ENCODE data around the gene SLC22A23.

Gene SLC22A23

GRCh38 chr6:3421143-3421542 is 35.7 kb downstream of the SLC22A23 start:
- DNase-seq (ENCODE audit: low read depth) = no peak

- no peak for DNase-seq (ENCODE audit: low read depth)
Observed at GRCh38 chr6:3419624-3420272, 37.1 kb downstream of the SLC22A23 start.

- DNase-seq (ENCODE audit: low read depth) = no peak
Observed at GRCh38 chr6:3418496-3419060, 38.3 kb downstream of the SLC22A23 start.

DNA sequence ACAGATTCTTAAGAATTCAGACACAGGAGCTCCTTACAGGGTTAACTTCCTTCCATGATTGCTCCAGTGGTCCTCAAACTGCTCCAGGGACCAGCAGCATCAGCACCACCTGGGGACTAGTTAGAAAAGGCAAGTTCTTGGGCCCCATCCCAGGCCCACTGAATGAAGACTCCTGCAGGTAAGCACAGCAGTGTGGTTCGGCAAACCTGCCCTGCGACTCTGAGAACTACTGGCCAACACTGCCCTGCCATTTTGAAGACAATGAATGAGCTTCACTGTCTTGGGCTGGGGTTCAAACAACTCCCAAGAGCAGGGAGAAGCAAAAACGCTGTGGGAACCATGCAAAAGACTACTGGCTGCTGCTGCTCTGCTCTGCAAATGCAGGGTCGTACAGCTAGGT is 39.4 kb downstream of the SLC22A23 start:
- no peak for DNase-seq (ENCODE audit: low read depth)

GRCh38 chr6:3415490-3415889 is 41.4 kb downstream of the SLC22A23 start:
- no peak for DNase-seq (ENCODE audit: low read depth)

DNA sequence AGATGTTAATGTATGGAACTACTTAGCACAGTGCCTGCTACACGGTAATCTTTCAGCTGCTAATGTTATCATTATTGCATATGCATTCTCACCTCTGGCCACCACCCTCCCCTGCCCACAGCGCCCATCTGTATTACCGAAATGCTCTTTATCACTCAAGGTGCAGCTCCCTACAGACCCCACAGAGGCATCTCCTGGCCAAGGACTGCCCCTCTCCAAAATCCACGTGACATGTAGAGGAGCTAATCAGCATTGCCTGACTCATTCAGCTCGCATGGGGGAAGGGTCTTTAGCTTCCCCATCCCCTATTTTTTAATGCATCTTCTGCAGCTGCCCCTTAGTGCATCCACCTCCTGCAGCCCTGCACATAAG is 41.8 kb downstream of the SLC22A23 start:
- no peak for DNase-seq (ENCODE audit: low read depth)

GRCh38 chr6:3414327-3415081 is 42.3 kb downstream of the SLC22A23 start:
- no peak for DNase-seq (ENCODE audit: low read depth)

DNA sequence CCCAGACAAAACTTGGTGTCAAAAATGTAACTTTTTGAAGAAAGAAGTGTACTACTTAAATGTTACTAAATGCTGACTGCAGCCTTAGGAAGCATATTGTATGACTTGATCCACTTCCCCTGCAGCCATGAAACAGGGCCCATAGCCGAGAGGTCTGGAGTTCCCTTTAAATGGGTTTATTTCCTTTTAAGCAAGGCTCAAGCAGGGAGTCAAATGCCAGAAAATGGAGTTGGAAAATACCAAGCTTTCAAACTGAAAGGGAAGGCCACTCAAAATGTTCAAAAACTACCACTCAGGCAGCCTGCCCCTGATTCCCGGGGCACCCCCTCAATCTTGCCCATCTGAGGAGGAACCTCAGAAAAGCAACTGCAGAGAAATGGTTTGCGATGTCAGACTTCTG is 43.3 kb downstream of the SLC22A23 start:
- DNase-seq (ENCODE audit: low read depth) = no peak

- no peak for DNase-seq (ENCODE audit: low read depth)
Observed at GRCh38 chr6:3412779-3413500, 43.9 kb downstream of the SLC22A23 start.

DNA sequence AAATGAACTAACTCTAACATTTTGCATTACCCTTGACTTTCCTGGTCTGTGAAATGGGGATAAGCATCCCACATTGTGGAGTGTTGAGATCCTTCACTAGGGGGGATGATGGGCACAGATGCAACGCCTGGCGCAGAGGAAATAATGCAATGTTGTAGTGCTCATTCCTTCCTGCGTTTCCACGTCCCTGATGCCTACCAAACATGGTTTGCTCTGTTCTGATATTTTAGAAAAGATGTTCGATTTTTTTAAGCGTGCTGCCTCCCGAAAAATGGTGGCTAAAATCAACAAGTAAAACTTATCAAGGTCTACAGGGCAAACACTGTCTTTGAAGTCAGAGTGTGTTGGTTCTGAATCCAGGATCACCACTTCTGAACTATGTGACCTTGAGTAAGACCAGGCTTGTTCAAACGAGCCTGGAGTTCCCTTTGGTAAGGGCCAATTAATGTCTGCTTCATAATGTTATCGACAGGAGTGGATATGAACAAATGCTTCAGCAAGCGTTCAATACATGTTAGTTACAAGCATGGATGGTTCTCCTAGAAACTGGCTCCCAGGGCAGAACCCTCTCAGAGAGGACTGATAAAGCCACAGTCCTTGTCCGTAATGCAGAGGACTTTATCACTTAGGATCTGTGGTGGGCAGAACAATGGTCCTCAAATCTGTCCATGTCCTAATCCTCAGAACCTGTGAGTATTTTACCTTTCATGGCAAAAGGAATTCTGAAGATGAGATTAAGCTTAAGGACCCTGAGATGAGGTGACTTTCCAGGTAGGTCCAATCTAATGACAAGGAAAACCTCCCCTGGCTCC is 44.7 kb downstream of the SLC22A23 start:
- no peak for DNase-seq (ENCODE audit: low read depth)

GRCh38 chr6:3410385-3411360 is 46.2 kb downstream of the SLC22A23 start:
- DNase-seq (ENCODE audit: low read depth) = peak; percentile 17

GRCh38 chr6:3409699-3410384 is 47.0 kb downstream of the SLC22A23 start:
- DNase-seq (ENCODE audit: low read depth) = no peak

GRCh38 chr6:3408665-3409064 is 48.2 kb downstream of the SLC22A23 start:
- DNase-seq (ENCODE audit: low read depth) = no peak

GRCh38 chr6:3407840-3408239 is 49.0 kb downstream of the SLC22A23 start:
- no peak for DNase-seq (ENCODE audit: low read depth)

DNA sequence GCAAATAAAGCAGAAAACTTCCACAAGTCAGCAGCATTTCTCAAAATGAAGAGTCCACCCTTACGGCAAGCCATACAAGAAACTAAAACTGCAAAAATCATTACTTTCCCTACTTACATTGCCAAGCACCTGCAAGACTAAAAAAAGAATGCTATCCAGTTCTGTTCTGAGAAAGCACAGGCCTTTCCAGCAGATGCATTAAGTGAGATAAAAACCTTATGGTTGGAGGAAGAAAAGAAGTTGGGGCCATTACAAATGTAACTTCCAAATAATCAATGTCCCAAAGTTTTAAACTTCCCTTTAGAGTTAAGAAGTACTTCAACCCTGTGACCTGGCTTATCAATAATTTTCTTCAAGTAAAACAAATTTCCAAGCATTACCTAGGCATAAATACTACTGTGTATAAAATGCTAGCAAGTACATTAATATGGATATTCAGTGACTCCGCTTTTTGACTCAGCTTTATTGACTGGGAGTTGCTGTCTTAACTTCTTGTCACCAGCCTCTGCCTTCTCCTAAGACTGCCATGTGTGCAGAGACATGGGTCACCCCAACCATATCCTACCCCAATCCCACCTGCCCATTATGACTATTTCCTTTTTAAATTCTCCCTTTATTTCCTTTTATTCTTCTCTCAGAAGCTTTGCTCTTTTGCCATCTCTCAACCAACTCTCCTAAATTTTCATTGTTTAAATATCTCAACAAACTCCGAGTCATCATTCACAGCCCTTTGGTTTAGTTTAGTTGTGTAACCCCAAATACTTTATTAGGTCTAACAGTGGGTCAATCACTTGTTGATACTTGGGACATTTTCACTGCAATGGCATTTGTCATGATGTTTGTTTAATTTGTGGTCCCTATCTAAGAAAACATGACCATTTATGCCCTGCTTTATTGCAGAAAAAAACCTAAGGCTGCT is 49.7 kb downstream of the SLC22A23 start:
- DNase-seq (ENCODE audit: low read depth) = no peak

GRCh38 chr6:3406362-3406821 is 50.5 kb downstream of the SLC22A23 start:
- DNase-seq (ENCODE audit: low read depth) = no peak

GRCh38 chr6:3405679-3406078 is 51.2 kb downstream of the SLC22A23 start:
- no peak for DNase-seq (ENCODE audit: low read depth)

DNA sequence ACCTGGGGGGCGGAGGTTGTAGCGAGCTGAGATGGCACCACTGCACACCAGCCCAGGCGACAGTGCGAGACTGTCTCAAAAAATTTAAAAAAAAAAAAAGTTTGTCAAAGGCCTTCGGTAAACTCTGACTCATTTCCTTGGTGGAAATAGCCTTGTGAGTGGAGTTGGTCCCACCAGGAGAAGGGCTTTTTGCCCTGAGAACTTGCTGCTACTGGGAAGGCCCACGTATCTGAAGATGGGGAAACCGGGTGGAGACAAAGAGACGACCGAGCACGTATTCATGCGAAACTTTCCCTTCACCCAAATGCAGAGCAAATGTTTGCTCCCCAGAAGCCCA is 51.7 kb downstream of the SLC22A23 start:
- no peak for DNase-seq (ENCODE audit: low read depth)
